GM21528 (cell line): ENCODE results near the gene ZNF467.

Source experiments
- ATAC-seq: cut with Tn5 transposase; IDR thresholded peaks from one replicate; pipeline ENCODE4 v1.9.1; 2021; ENCODE audit warnings: mild to moderate bottlenecking, moderate library complexity; ENCODE audit not compliant: unreplicated experiment, low FRiP score

The ZNF467 gene

DNA sequence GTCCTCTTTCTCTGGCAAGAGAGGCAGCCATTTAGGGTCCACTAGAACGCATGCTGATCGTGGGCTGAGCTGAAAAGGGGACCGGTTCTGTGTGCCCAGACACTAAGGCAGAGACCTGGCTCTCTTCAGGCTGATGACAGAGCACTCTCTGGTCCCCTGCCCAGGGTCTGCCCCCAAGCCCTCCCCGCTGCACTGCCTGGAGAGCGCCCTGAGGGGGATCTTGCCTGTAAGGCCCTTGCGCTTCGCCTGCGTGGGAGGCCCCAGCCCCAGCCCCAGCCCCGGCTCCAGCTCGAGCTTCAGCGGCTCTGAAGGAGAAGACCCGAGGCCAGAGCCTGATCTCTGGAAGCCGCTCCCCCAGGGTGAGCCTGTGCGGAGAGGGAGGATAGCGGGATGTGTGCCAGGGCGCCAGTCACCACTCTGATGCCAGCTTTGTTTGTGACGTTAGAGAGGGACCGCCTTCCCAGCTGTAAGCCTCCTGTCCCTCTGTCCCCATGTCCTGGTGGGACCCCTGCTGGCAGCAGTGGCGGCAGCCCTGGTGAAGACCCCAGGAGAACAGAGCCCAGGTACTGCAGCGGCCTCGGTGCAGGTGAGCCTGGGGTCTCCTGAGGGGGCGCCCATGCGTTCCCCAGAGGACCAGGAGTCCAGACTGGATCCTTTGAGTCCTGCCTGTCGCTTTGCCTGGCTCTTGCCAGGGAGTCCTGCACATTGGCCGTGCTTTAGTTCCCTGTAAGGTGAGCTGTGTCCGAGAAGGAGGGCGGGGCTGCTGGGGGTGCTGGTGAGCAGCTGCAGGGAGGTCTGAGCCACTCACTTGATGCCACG, 43.2 kb downstream of the ZNF467 start:
- ATAC-seq = no peak

- no peak for ATAC-seq
Observed at GRCh38 chr7:149729586-149729982, 43.8 kb downstream of the ZNF467 start.

GRCh38 chr7:149728491-149729375, 44.7 kb downstream of the ZNF467 start:
- ATAC-seq = no peak

GRCh38 chr7:149727899-149728476, 45.4 kb downstream of the ZNF467 start:
- ATAC-seq = no peak

DNA sequence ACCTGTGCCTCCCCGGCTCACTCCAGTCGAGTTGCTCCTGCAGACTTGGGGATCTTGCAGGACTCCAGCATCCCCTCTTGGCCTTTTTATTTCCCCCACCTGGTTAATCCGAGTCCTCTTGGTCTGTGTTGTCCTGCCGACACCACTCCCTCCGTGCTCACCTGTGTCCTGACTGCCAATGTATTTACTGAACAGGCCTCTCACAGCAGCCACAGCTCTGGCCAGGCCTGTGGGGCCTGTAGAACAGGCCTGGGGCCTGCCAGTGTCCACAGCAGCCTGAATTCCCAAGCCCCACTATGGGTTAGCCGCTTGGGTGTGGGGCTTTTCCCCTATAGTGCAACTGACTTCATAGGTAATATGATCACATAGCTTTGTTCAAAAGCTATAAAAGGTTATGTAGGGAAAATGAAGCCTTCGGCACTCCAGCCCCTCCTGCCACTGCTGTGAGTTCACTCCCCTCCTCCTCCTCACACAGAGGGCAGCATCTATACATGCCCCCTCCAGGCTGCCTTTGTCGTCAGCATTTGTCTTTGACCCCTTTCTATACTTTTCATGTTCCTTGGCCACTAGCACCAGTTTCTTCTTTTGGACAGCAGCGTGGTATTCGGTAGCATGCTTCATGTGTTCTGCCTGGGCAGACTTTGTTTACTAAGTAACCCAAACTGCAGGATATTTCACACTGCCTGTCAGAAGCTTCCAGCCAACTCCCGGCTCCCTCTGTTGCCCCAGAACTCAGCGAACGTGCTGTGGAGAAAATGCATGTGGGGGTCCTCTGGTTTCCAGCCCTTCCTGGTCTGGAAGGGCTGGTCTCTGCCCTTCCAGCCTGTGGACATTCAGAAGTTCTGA, 46.1 kb downstream of the ZNF467 start:
- ATAC-seq = no peak

GRCh38 chr7:149725916-149726315, 47.5 kb downstream of the ZNF467 start:
- no peak for ATAC-seq

DNA sequence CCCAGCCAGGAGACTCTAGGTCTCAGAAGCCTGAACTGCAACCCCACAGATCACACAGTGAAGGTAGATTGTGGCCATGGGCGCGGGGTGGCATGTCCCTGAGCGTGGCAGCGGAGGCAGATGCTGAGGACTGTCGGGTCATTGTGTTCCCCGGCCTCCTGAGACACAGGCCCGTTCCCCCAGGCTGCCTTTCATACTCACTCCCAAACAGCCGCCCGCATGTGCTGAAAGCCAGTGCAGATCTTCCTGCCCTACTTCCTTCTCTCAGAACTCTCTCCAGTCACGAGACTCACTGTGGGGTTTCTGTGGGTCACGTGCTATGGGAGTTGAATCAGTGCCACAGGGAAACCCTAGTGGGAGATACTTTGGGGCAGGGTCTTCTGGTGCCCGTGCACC, 48.0 kb downstream of the ZNF467 start:
- ATAC-seq = no peak

DNA sequence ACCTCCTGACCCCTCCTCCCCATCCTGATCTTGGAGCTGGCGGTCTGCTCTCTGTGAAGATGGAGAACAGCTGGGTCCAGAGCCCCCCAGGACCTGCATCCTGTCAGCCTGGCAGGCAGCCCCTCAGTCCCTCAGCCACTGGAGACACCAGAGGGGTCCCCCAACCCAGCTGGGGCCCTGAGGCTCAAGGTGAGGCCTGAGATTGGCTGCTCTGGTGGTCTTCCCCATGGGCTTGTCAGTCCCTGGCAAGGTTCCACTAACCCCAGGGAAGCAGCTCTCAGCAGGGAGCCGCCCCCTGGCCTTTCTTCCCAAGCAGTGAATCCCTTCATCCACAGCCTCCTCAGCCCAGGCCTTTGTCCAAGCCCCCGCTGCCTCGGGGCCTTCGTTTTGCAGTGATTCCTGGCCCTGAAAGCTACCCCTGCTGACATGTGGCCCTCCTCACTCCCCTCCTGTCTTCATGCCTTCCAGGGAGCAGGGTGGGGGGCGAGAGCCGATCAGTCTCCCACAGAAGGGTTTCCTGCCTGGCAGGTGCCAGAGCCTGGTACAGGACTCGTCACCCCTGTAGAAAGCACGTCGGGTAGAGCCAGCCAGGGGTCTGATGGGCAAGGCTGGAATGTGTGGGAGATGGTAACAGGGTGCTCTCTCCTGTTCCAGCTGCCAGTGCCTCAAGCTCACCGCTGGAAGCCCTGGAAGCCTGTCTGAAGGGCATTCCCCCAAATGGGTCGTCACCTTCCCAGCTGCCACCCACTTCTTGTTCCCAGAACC, 48.5 kb downstream of the ZNF467 start:
- ATAC-seq = no peak

DNA sequence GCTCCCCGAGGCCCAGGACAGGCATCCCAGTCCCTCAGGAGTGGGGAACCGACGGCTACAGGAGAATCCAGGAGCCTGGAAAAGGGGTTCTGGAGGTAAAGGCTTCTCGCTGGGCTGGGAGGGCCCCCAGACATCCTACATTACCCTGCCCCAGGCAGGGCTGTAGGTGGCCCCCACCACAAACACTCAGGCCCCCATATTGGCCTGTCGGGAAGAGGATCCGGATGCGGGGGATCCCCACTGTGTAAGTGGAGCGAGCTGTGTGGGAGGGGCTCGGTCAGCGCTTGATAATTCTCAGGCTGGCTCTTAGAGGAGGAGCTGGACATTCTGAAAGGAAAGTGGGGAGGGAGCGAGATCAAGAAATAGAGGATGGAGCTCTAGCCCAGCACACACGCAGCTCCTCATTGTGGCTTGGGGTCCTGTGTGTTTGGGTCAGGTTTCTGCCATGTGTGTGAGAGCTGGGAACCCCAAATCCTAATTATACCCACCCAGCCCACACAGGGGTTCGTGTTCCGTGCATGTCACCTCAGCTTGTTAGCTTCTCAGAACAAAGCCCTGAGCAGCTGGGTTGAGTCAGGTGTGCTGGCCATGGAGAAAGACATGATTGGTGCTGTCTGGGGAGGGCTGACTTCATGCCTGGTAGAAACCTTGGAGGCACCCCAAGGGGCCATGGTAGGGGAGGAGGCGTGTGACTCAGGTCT, 49.4 kb downstream of the ZNF467 start:
- no peak for ATAC-seq

GRCh38 chr7:149723082-149723767, 50.2 kb downstream of the ZNF467 start:
- ATAC-seq = no peak

DNA sequence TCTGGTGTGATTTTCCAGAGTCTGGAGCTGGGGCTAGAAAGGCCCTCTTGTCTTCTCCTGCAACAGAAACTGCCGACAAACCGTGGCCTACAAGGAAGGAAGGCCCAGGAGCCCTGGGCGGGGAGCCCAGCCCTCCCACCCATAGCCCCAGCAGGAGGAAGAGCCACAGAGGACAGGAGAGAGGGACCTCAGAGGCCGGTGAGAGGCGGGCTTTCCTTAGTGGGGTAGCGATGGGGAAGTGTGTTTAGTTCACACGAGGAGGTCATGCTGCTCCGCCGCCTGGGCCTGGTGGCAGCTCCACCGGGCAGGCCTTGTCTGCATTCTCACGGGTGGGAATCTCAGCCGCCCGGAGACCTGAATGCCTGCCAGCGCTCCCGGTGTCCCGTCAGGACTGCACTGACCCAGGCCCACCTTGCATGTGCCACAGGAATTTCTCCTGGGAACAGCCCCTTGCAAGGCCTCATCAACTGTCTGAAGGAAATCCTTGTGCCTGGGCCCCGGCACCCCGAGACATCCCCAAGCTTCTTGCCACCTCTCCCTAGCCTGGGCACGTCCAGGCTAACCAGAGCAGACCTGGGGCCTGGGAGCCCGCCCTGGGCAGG, 50.9 kb downstream of the ZNF467 start:
- no peak for ATAC-seq

GRCh38 chr7:149721084-149721601, 52.2 kb downstream of the ZNF467 start:
- no peak for ATAC-seq

GRCh38 chr7:149720372-149721083, 52.9 kb downstream of the ZNF467 start:
- no peak for ATAC-seq

DNA sequence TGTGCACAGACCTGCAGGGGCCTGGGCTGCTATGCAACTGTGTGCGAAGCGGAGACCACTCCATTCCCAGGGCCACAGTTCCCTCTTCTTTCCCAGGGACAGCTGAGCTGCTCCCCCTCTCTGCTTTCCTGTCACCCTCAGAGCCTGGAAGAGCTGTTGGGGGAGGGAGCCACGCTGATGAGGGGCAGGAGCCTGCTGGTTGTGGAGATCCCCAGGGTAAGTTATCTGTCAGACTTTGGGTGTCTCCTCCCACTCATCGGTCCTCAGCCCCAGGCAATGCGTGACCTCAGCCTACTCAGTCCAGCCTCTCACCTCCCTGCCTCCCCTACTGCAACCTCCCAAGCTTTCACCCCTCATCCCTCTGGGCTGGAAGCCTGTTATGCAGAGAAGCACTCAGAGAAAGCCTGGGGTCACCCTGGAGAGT, 53.5 kb downstream of the ZNF467 start:
- no peak for ATAC-seq

DNA sequence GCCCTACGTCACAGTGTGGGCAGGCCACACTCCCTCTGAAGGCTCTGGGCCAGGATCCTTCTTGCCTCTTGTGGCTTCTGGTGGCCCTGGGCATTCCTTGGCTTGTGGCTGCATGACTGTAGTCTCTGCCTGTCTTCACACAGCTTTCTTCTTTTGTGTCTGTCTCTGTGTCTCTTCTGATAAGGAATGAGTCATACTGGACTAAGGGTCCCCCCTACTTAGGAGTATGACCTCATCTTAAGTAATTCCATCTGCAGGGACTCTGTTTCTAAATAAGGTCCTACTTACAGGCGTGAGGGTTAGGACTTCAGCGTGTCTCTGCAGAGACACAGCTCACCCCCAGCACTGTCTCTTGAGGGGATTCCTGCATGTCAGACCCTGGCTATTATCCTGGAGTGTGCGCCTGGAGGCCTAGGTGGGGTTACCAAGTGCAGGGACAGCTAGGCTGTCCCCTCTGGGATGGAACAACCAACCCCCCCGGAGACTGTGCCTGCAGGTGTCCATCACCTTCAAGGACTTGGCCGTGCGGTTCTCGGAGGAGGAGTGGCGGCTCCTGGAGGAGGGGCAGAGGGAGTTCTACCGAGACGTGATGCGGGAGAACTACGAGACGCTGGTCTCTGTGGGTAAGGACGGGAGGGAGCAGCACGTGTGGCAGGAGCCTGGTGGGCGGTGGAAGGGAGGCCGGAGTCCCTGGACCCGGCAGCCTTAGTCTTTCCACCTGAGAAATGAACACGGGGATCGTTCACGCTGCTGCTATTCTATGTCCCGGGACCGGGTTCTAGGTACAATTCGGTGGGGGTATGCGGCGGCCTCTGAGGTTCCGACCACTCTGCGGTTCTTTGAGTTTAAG, 54.1 kb downstream of the ZNF467 start:
- ATAC-seq = no peak

GRCh38 chr7:149718730-149719049, 54.7 kb downstream of the ZNF467 start:
- ATAC-seq = no peak
